GM18499 (cell line): ENCODE data around the gene OAT.

Source experiments
- ATAC-seq: cut with Tn5 transposase; IDR thresholded peaks from one replicate; pipeline ENCODE4 v1.9.1; 2021; ENCODE audit warnings: moderate number of reproducible peaks; ENCODE audit not compliant: insufficient read depth, unreplicated experiment

The OAT gene

DNA sequence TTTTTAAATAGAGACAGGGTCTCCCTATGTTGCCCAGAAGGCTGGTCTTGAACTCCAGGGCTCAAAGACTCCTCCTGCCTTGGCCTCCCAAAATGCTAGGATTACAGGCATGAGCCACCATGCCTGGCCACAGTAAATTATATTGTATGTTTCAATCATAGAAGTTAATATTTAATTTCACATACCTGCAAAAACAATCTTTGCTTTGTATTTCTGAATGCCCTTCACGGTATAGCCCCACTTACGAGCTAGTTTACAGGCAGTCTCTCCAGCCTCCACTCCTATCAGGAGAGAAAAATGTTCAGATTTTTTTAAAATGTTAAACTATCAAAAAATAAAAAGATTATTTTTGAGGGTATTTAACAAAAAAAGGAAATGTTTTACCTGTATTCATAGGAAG is 10.4 kb downstream of the OAT start:
- no peak for ATAC-seq

DNA sequence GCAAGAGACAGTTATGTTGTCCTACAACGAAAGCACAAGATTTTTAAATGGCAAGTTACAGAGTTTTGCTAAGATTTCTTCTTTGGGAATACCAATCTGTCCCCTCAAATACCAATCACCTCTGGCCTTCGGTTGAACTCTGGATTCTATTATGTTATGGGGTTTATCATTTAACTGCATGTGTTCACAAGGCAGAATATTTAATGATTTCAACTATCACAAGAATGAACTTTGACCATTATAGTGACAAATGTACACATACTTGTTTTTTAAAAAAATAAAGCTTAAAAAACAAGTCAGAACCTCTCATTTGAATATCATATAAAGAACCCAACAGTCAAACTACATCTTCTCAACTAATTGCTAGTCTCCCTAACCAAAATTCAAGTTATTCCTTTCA is 11.3 kb downstream of the OAT start:
- no peak for ATAC-seq

DNA sequence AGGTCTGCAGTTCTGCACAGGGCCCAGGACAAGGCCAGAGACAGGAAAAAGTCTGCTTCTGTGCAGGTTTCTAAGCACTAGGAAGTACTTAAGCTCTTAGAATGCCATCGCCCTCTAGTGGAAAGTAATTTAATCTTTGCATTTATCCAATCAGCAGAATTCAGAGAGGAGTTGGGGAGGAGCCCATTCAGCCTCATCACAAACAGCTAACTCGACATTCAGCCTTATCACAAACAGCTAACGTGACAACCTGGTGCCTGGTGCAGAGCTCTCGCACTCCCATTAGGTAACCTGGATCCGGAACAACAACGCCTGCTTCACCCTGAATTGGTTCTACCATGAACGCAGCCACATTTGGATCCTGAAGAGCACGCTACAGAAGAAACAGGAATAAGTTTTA is 15.2 kb downstream of the OAT start:
- ATAC-seq, result peak; percentile 63

DNA sequence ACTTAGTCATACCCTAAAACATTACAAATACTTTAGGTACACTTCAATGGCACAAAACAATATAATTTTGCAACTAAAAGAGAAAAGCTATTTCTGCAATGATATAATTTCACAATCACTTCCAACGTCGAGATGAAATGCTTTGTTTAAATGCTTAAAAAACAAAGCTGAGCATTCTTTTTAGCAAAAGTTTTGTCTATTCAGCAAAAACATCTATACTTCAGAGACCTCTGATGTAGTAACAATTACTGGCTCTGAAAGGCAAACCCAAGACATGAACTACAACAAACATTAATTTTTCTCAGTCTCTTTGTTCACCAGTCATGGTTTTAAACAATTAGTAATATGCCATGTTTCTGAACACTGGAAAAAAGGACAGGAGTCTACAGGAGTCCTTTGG is 16.4 kb downstream of the OAT start:
- ATAC-seq, result no peak

DNA sequence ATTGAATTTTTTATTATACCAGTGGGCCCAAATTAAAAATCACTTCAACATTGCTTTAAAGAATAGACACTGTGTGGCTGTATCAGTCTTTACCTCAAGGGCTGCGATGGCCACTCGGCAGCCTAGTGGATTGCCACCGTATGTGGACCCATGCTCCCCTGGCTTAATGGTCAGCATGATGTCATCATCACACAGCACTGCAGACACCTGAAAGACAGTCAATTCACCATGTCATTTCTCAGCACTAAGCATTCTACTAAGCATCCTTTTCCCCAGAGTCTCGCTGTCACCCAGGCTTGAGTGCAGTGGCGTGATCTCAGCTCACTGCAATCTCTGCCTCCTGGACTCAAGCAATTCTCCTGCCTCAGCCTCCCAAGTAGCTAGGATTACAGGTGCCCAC is 17.1 kb downstream of the OAT start:
- no peak for ATAC-seq

DNA sequence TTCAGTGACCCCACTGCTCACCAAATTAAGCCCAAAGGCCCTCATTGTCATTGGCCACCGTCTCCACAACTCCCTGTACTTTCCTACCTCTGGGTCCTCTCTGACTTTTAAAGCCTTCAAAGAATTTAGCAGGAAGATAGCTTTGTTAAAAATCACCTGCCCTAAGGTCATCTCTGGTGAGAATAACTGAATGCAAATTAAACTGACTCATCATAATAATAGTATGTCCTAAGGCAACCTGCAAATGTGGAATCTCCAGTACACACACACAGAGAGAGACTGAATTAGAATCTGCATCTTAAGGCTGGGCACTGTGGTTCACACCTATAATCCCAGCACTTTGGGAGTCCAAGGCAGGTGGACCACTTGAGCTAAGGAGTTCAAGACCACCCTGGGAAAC is 24.1 kb downstream of the OAT start:
- no peak for ATAC-seq

DNA sequence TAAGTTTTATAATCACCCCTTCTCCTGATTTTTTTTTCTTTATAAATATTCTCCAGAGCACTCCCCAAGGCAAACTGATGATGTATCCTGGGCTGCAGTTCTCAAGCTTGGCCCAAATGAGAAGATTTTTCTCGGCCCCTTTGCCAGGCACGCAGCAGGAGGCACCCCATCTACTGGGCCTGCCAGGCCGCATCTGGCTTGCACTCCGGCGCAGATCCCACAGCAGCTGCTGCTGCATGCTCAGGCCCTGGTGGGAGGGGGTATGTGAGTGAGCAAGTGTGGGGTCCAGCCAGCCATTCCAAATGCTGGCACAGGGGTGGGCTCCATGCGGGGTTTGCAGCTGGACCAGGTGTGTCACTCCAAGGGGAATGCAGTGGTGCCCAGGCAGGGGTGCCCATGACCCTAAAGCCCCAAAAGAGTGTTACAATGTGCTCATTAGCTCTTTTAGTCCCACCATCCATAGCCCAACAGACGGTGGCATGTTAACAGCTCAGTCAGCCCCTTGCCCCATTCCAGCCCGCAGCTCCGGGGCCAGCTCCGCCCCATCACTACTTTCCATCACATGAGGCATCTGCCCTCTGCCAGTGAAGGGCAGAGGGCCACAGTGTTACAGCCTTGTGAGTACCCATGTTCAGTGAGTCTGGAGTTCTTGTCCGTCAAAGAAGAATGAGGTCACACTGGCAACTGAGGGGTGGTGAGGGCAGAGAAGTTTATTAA is 25.9 kb downstream of the OAT start:
- ATAC-seq, result no peak

DNA sequence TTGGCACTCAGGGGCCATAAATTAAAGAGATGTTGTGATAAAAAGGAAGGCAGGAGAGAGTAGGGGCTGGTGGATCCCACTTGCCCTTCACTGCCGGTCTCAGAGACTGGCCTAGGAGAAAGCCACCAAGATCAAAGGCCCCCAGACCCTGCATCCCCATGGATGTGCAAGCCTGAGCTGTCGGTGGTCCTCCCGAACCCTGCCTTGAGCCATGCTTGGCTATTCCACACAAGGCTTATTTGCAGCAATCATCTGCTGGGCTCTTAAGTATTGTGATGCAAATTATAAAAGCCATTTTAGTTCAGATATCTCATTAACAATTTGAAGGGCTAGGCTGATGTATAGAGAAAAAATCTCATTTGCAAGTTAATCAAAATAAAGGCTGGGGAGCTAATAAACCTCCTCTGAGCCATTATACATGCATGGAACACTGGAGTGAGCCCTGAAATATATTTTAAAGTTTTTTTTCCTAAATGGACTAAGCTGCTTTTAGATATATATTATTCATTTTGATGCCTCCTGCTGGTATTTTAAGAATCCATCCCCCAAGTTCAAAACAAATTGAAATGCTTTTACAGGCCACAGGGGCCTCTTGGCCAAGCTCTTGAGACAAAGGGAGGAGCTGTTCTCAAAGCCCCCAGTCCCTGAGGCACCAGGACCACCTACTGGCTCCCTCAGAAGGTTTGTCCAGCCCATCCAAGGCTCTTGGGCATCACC is 28.1 kb downstream of the OAT start:
- no peak for ATAC-seq

DNA sequence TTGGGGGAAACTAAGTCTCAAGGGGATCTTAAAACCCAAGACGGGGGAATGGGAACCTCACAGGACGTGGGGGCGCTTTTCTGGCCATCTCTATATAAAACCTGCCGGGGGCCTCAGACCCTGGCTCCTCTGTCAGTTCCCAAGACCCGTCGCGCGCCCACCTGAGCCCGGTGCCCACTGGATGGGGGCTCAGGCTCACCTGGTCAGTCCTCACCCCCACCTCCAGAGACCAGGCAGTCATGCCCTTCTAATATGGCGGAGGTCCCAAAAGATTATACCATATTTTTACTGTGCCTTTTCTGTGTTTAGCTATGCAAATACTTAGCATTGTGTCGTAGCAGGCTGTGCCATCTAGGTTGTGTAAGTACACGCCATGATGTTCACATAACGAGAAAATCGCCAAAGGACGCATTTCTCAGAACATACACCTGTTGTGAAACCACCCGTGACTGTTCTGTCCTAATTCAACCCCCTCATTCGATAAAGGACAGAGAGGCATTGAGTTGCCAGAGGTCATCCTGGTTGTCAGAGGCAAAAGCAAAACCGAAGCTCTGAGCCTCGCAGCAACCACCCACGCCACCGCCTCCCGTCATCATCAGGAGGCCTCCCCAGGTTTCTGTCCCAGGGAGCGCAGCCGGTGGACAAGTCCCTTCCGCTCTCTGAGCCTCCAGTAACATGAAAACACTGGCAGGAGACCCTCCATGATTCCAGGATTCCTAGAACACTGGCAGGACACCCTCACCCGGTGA is 28.9 kb downstream of the OAT start:
- ATAC-seq, result no peak

DNA sequence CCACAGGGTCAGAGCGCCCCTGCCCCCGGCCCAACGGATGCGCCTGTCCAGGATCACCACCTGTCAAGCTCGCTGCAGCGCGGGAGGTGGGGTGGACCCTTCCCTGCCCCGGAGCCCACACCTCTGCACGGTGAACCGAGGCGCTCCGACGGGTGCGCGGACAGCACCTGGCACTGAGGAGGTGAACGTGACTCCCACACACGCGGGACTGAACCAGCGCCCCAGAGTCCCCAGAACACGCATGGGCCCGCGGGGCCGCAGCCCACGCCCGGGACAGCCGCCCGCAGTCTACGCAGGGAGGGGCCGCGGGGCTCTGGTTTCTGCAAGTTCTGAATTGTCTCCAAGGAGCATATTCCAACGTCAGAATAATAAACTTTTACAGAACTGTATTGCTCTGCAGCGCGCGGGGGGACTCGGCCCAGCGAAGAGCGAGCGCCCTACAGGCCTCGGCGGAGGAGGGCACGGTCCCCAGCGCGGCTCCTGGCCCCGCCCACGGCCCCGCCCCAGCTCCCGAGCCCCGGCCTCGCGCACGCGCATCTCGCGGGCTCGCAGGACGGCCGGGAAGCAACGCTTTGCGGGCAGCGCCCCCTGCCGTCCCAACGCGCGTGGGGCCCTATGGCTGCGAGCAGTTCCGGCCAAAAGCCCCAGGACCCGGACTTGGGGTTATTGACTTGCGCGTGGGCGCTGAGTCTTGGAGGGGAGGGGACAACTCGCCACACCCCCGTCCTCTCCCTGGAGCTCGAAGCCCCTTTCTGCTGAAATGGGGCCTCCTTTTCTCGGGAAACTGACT is 29.7 kb downstream of the OAT start:
- ATAC-seq, result no peak

DNA sequence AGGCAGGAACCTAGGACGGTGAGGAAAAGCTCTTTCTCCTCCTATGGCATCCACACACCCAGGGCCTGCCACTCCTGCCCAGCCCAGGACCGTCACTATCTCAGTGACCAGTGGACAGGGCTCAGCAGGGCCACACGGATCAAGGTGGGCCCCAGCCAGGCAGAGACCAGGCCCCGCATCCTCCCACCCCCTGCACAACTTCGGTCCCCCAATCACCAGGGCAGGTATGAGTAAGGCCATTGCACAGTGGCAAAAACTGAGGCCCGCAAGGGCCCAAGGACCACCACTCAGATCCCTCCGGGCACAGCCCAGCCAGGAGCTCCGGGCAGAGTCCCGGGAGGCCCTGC is 30.3 kb downstream of the OAT start:
- no peak for ATAC-seq

DNA sequence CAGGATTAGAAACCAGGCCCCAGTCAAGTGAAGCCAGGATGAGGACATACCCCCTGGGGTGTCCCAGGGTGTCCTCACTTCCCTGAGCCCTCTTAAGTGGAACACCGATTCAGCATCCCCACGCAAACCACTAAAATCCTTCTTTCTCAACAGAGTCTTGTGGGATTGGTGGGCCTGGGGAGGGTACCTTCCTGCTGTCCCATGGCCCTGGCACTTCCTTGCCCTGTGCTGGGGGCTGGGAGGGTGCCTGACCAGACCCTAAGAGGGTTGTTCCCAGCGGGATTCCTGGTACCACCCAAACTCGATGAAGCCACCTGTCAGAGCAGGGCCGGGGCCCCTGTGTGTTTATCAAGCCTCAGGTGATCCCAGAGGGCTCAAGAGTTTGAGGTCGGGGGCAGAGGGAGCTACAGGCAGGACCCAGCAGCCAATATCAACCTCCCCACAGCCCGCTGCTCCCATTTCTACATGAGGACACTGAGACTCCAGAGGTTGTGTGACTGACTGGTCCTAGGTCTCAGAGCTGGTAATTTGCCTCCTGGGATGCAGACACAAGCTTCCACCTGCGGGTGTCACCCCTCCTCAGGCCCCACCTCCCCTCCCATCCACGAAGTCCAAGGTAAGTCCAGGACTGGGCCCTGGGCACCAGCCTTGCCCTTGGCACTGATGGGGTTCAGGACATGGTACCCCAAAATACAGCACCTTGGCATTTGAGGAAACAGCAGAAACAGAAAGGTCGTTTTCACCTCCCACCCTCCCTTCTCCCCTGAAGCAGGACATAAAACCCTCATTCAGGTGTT is 31.4 kb downstream of the OAT start:
- ATAC-seq, result no peak

DNA sequence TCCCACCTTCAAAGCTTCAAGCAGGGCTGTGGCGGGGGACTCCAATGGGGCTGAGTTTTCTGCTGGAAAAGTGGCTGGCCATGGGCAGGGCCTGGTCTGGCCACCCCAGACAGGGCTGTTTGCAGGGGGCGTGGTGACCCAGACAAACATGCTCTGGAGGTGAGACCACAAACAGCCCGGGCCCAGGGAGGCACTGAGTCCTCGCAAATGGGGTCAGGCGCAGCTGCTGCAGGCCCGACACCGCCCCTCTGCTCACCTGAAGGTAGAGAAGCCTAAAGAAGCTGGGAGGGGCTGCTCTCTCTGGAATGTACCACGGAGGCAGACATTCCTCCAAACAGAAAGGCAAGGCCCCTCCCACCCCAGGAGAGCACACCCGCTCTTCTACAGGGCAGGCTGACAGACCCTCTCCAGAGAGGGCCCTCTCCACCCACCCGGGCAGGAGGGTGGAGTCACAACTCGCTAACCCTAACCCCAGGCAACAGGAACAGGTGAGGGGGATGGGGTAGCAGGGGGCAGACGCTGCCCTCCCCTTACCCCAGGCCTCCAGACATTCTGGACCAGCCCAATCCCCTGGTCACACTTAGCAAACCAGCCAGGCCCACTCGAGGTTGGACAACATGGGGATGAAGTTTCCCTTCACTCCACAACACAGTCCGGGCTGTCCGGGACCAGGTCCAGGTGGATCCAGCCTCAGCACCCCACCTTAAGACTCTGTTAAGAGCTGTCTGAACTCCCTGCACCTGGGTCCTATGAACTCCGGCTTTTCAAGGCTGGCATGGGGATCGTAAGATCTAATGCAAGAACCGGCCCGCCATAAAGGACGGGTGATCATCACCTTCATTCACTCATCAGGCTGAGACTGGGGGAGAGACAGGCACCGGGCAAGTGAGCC is 32.3 kb downstream of the OAT start:
- ATAC-seq, result no peak

DNA sequence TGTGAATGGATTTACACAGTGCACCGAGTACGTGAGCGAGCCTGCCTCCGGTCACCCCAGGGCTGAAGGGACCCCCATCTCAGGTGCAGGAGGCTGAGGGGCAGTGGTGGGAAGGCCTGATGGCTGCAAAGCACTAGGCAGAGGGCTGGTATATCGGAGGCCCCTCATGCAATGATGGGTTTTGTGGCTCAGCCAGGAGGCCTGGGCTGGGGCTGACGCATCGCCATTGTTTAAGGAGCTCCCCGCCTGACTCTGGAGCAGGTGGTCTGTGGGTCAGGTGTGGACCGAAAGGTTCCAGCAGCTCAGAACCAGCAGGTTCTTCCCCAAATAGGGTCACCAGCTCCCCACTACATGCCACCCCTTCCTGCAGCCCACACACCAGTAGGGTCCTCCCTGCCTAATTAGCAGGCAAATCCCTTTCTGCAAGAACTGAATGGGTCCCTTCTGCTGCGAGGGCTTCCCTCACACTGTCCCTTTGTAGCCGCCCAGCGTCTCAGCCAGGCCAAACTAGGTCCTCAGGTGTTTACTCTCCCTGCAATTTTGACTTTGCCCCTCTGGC is 33.0 kb downstream of the OAT start:
- no peak for ATAC-seq

DNA sequence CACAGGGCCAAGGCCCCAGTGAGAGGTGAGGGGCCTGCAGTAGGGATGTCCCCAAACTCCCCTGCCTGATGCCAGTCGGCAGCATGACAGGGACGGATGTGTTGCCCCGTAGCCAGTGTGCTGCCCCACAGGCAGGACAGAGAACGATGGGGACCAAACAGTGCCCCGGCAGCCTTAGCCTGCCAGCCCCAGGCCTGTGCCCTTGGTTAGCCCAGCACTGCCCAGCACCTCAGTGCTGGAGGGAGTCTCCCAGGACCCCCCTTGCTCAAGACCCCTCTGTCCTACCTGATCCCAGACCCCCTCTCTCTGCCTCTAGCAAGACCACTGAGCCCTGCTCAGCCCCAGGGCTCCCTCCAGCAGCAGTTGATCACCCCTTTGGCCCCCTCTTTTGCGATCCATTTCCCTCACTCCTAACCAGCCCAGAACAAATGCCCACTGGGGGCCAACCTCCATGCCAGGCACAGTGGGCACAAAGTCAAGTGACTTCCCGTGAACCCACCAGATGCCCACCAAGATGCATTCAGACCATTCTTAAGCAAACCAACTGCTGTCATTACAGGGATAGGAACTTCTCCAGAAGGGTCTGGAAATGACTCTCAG is 34.0 kb downstream of the OAT start:
- ATAC-seq, result no peak

DNA sequence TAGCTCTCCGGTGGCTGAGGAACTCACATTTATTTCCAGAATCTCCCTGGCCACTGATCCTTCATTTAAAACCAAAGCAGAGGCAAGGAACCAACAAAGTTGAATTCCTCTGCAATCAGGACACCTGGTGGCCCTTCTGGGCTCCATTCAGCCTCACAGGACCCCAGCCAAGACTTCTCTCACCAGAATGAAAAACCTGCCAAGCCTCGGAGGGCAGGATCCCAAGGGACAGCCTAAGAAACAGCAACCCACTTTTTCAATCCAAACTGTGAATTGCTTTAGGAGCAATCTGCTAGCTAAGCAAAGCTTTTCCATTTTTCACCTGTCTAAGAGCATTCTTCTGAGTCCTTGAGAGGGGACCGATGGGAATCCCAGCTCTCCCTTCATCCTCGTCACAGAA is 34.6 kb downstream of the OAT start:
- ATAC-seq, result no peak

DNA sequence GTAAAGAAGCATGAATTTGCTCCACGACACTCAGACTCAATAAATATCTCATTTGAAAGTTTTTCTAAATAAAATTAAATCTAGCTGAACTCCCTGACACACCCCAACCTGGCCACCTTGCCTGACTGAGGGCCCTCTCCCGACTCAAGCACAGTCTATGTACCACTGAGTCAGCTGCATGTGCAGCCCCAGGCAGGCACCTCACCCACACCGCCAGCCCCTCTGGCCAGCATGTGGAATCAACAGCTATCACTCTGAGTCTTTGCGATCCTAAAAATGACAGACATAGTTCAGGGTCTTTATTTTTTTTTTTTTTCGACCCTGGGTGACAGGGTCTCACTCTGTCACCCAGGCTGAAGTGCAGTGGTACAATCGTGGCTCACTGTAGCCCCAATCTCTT is 35.2 kb downstream of the OAT start:
- no peak for ATAC-seq

DNA sequence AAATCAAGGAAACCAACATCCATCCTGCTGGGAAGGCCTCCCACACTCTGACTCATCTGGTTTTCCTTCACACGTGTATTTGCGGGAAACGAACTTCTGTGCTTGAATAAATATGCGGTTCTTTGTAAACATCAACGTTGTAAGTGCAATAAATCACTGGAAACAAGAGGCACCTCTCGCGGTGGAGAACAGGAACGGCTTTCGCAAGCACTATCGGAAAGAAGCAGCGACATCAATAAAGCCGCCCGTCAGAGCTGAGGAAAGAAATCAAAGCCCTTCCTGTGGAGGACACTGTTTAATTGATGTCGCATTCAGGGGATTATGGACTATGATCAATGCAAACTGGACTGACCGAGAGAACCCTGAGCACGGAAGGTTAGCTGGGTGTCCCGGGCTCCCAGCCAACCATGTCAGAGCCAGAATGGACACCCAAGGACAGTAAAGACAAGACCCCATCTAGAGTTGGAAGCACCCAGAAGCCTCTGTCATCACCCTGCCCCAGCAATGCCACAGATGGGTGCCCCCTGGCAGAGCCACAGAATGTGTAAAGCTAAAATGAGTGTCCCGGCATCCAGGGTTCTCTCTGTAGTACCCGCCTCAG is 37.6 kb downstream of the OAT start:
- no peak for ATAC-seq
